H9 (cell line): ENCODE measurements around the gene ZBED1. TPM values are rescaled to one million over a fixed set of nuclear protein-coding genes. Genes with fewer than 3 reads are reported as not detected.

Experiments used
- DNase-seq: peaks from one replicate; pipeline ENCODE4 v3.0.0-alpha.2; 2017
- H2AFZ ChIP-seq: one replicate; pipeline ENCODE4 v1.6.1; 2013; ENCODE audit warnings: mild to moderate bottlenecking, low read length, control low read depth, moderate library complexity
- H2AK5ac ChIP-seq: 2 replicates; pipeline ENCODE4 v1.6.1; 2013; ENCODE audit warnings: low read length, control low read depth, mixed read lengths; ENCODE audit not compliant: insufficient read length
- H2BK120ac ChIP-seq: one replicate; pipeline ENCODE4 v1.6.1; 2013; ENCODE audit warnings: low read depth, mild to moderate bottlenecking, low read length, control low read depth, inconsistent platforms; ENCODE audit not compliant: poor library complexity, severe bottlenecking
- H2BK12ac ChIP-seq: 2 replicates; pipeline ENCODE4 v1.6.1; 2013; ENCODE audit warnings: low read length, control low read depth, mixed read lengths, low read depth; ENCODE audit not compliant: insufficient read length
- H2BK15ac ChIP-seq: 2 replicates; pipeline ENCODE4 v1.6.1; 2013; ENCODE audit warnings: low read depth, low read length, control low read depth
- H2BK20ac ChIP-seq: one replicate; pipeline ENCODE4 v1.6.1; 2013; ENCODE audit warnings: low read depth, mild to moderate bottlenecking, low read length, control low read depth, inconsistent platforms; ENCODE audit not compliant: poor library complexity, severe bottlenecking
- H2BK5ac ChIP-seq: 2 replicates; pipeline ENCODE4 v1.6.1; 2013; ENCODE audit warnings: low read length, control low read depth, mixed read lengths; ENCODE audit not compliant: insufficient read length
- H3K14ac ChIP-seq: 2 replicates; pipeline ENCODE4 v1.6.1; 2013; ENCODE audit warnings: low read length, control low read depth; ENCODE audit not compliant: insufficient read depth
- H3K18ac ChIP-seq: 2 replicates; pipeline ENCODE4 v1.6.1; 2013; ENCODE audit warnings: low read depth, mild to moderate bottlenecking, mixed read lengths, low read length, control low read depth; ENCODE audit not compliant: insufficient read length
- H3K23ac ChIP-seq: 2 replicates; pipeline ENCODE4 v1.6.1; 2013; ENCODE audit warnings: low read length, control low read depth, mixed read lengths, low read depth; ENCODE audit not compliant: insufficient read length
- H3K23me2 ChIP-seq: 2 replicates; pipeline ENCODE4 v1.6.1; 2013; ENCODE audit warnings: low read depth, mild to moderate bottlenecking, mixed read lengths, low read length, control low read depth; ENCODE audit not compliant: insufficient read length, poor library complexity, severe bottlenecking
- H3K27ac ChIP-seq: 2 replicates; pipeline ENCODE4 v1.5.1; 2013; ENCODE audit warnings: low read length, control low read depth, mixed read lengths, low read depth; ENCODE audit not compliant: insufficient read length
- H3K27me3 ChIP-seq: 2 replicates; pipeline ENCODE4 v1.6.1; 2013; ENCODE audit warnings: low read length, control low read depth, inconsistent platforms; ENCODE audit not compliant: insufficient read depth
- H3K4ac ChIP-seq: 2 replicates; pipeline ENCODE4 v1.6.1; 2013; ENCODE audit warnings: low read depth, mild to moderate bottlenecking, control low read depth, inconsistent platforms, low read length, moderate library complexity
- H3K4me1 ChIP-seq: 2 replicates; pipeline ENCODE4 v1.6.1; 2013; ENCODE audit warnings: low read length, control low read depth, inconsistent platforms; ENCODE audit not compliant: insufficient read depth
- H3K4me2 ChIP-seq: 2 replicates; pipeline ENCODE4 v1.6.1; 2013; ENCODE audit warnings: low read length, control low read depth, mixed read lengths; ENCODE audit not compliant: insufficient read length, insufficient read depth
- H3K56ac ChIP-seq: 2 replicates; pipeline ENCODE4 v1.6.1; 2013; ENCODE audit warnings: low read depth, mild to moderate bottlenecking, mixed read lengths, low read length, control low read depth; ENCODE audit not compliant: insufficient read length
- H3K79me1 ChIP-seq: 2 replicates; pipeline ENCODE4 v1.6.1; 2013; ENCODE audit warnings: low read depth, mild to moderate bottlenecking, moderate library complexity, low read length, control low read depth, inconsistent platforms; ENCODE audit not compliant: insufficient read depth, poor library complexity, severe bottlenecking
- H3K79me2 ChIP-seq: 2 replicates; pipeline ENCODE4 v1.6.1; 2013; ENCODE audit warnings: low read length, control low read depth, inconsistent platforms; ENCODE audit not compliant: insufficient read depth
- H3K9ac ChIP-seq: 2 replicates; pipeline ENCODE4 v1.6.1; 2013; ENCODE audit warnings: low read length, control low read depth, mixed read lengths; ENCODE audit not compliant: insufficient read length; ENCODE audit errors: extremely low read depth
- H3K9me3 ChIP-seq: one replicate; pipeline ENCODE4 v1.6.1; 2013; ENCODE audit warnings: low read depth, low read length, inconsistent platforms; ENCODE audit not compliant: control insufficient read depth
- H3T11ph ChIP-seq: one replicate; pipeline ENCODE4 v1.6.1; 2013; ENCODE audit warnings: mild to moderate bottlenecking, low read length, control low read depth, inconsistent platforms
- H4K20me1 ChIP-seq: one replicate; pipeline ENCODE4 v1.6.1; 2013; ENCODE audit not compliant: control insufficient read depth, insufficient read length, insufficient read depth
- H4K5ac ChIP-seq: 2 replicates; pipeline ENCODE4 v1.6.1; 2013; ENCODE audit warnings: low read depth, mild to moderate bottlenecking, mixed read lengths, low read length, control low read depth; ENCODE audit not compliant: insufficient read length
- H4K8ac ChIP-seq: replicated peaks from 2 replicates; pipeline ENCODE4 v1.6.1; 2013; ENCODE audit warnings: low read length, control low read depth, mixed read lengths, low read depth; ENCODE audit not compliant: insufficient read length
- H4K91ac ChIP-seq: 2 replicates; pipeline ENCODE4 v1.6.1; 2013; ENCODE audit warnings: low read depth, mild to moderate bottlenecking, moderate library complexity, mixed read lengths, low read length, control low read depth; ENCODE audit not compliant: insufficient read length
- H3K27ac Mint-ChIP-seq, 3 experiments: 2 replicates in 2 of 3; 3 replicates in 1 of 3; pipeline ENCODE4 v1.8.0; 2020 to 2021; ENCODE audit warnings: mixed read lengths in 3 of 3, mild to moderate bottlenecking in 1 of 3, moderate library complexity in 1 of 3
- H3K27me3 Mint-ChIP-seq: 2 replicates; pipeline ENCODE4 v1.8.0; 2021; ENCODE audit warnings: low read depth, mild to moderate bottlenecking, moderate library complexity, mixed read lengths
- H3K36me3 Mint-ChIP-seq, 3 experiments: 2 replicates in 2 of 3; 3 replicates in 1 of 3; pipeline ENCODE4 v1.8.0; 2020 to 2021; ENCODE audit warnings: low read depth in 3 of 3, mixed read lengths in 3 of 3; ENCODE audit not compliant: insufficient read depth in 1 of 3
- H3K4me1 Mint-ChIP-seq, 2 experiments: 2 replicates each; pipeline ENCODE4 v1.8.0; 2020; ENCODE audit warnings: mixed read lengths in 2 of 2
- H3K4me3 Mint-ChIP-seq, 2 experiments: 2 replicates in 1 of 2; 3 replicates in 1 of 2; pipeline ENCODE4 v1.8.0; 2020 to 2021; ENCODE audit warnings: mild to moderate bottlenecking in 2 of 2, mixed read lengths in 2 of 2, moderate library complexity in 1 of 2
- H3K9me3 Mint-ChIP-seq, 2 experiments: 2 replicates in 1 of 2; 3 replicates in 1 of 2; pipeline ENCODE4 v1.8.0; 2020; ENCODE audit warnings: mild to moderate bottlenecking in 2 of 2, mixed read lengths in 2 of 2, moderate library complexity in 1 of 2
- CTCF ChIP-seq: fragments of 200-600 bp; sonication (generic); conservative IDR thresholded peaks from 3 replicates; pipeline ENCODE4 v1.8.0; 2021; ENCODE audit warnings: antibody characterized with exemption, mild to moderate bottlenecking
- WGBS: extraction: QIAGEN DNeasy Blood & Tissue Kit; methylation state at CpG from one replicate; pipeline ENCODE4 v1.1.7; 2013; ENCODE audit warnings: missing lambda C conversion rate, low lambda C conversion rate, mixed read lengths; ENCODE audit not compliant: insufficient read length; ENCODE audit errors: extremely low coverage; 5-methylcytosine and 5-hydroxymethylcytosine counted together
- total RNA-seq: library from RNA; stranded (reverse); gene quantifications from 2 replicates; pipeline ENCODE4 v1.2.1, GENCODE V29; 2021

Gene ZBED1
- total RNA-seq, 1 experiment from 2014 or later: 61.1 TPM

- no peak overlapping the region for H2BK12ac ChIP-seq
- no peak overlapping the region for H3K56ac ChIP-seq
- no peak overlapping the region for H2BK120ac ChIP-seq
- H4K5ac ChIP-seq: no peak overlapping the region
- no peaks in the 10 kb centered on the region for H3K79me1 ChIP-seq
- Mint-ChIP-seq H3K27me3 (no peaks in the 10 kb centered on the region; the same call in 1 of the 2 replicates), H3K27ac (no peak overlapping the region; a peak in 1 of 7 replicates), H3K4me1 (peaks cover 9 to 11% of the 10 kb centered on the region in 2 experiments; a peak in 3 of 4 replicates), H3K36me3 (no peaks in the 10 kb centered on the region), H3K4me3 (no peak overlapping the region), H3K9me3 (no peaks in the 10 kb centered on the region; a peak in 1 of 5 replicates)
- no peaks in the 10 kb centered on the region for H3K27me3 ChIP-seq
- no peak for TF ChIP-seq CTCF
- H3K23me2 ChIP-seq: no peaks in the 10 kb centered on the region
- no peaks in the 10 kb centered on the region for H3K4me1 ChIP-seq
- no CpG with 5 or more reads among the region's 8 CpGs for WGBS
- H4K91ac ChIP-seq: no peak overlapping the region
- H4K20me1 ChIP-seq: no peaks in the 10 kb centered on the region
- no peak overlapping the region for H2AFZ ChIP-seq
- H3K14ac ChIP-seq: no peak overlapping the region
- H3K79me2 ChIP-seq: no peaks in the 10 kb centered on the region
- H2BK20ac ChIP-seq: no peak overlapping the region
- no peaks in the 10 kb centered on the region for H3K9me3 ChIP-seq
- H3K4me2 ChIP-seq: no peak overlapping the region
- DNase-seq: no peak
- H3K9ac ChIP-seq: no peak overlapping the region
- no peak overlapping the region for H3K4ac ChIP-seq
- no peak overlapping the region for H3K27ac ChIP-seq
- H2AK5ac ChIP-seq: no peak overlapping the region
- no peak overlapping the region for H3K18ac ChIP-seq
- H2BK15ac ChIP-seq: no peak overlapping the region
- no peak overlapping the region for H3K23ac ChIP-seq
- H4K8ac ChIP-seq: no peak overlapping the region
- no peak overlapping the region for H2BK5ac ChIP-seq
- no peak overlapping the region for H3T11ph ChIP-seq
Observed at GRCh38 chrX:2533424-2533823, 32.6 kb upstream of the ZBED1 start.
